NCI-H226 (cell line): Measurements from ENCODE around the gene LOXL1.
"Not testable (repeated sequence)": the region's sequence is repeated elsewhere in the genome, so short reads cannot be mapped to it uniquely, and the experiment has no call there.

ENCODE experiments used
- DNase-seq: peaks from one replicate; pipeline ENCODE4 v3.0.0-alpha.2; 2015

The LOXL1 gene

DNA sequence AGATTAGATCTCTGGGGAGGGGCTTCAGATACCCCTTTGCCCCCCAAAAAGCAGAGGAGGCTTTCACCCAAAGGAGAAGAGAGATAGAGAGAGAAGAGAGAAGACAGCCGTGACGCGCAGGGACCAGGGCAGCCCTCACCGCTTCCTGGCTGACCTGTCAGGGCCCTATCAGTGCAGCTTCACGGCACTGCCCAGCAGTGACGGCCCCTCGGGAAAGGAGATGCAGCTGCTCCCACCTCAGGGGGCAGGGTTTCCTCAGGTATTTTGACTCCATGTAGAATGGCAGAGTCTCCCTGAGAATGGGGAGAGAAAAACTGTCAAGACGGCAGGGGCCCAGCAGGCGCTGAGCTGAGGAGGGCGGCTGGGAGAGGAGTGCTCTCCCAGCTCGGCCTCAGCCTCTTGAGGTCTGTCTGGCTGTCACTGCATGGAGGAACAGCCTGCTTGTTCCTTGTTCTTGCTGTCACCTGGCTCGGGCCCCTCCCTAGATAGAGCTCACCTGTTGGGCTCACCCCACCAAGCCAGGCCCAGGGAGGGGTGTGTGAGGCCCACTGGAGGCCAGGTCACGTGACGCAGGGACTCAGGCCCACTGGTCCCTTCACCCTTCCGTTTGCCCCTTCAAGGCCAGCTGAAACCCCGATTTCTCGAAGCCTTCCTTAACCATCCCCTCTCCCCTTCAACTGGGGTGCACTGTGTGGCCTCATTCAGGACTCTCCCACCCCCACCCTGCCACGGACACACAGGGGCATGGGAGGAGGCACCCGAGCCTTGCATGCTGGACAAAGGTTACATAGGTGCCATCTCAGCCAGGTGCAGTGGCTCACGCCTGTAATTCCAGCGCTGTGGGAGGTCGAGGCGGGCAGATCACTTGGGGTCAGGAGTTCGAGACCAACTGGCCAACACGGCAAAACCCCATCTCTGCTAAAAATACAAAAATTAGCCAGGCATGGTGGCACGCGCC, 28.2 kb downstream of the LOXL1 start:
- DNase-seq, result no peak

- no peak for DNase-seq
These were observed 29.1 kb downstream of the LOXL1 start for GRCh38 chr15:73955326-73955725.

GRCh38 chr15:73955861-73956742, 29.8 kb downstream of the LOXL1 start:
- no peak for DNase-seq

GRCh38 chr15:73956743-73957135, 30.5 kb downstream of the LOXL1 start:
- peak; percentile 100 for DNase-seq

GRCh38 chr15:73957276-73957675, 31.0 kb downstream of the LOXL1 start:
- peak; percentile 37 for DNase-seq

DNA sequence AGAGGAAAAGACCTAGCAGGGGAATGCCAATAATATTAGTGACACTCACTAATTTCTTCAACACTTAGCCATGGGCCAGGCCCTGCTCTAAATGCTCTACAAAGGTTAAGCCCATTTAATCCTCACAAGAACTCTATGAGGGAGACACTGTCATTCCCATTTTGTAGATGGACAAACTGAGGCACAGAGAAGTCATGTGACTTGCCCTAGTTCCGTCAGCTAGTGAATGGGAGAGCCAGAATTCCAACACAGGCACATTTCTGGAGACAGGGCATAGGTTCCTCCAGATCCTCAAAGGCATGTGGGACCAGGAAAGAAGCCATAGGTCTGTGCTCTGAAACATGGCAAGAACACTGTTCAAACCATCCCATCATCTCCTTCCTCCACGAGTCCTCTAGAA, 31.5 kb downstream of the LOXL1 start:
- DNase-seq, result no peak

DNA sequence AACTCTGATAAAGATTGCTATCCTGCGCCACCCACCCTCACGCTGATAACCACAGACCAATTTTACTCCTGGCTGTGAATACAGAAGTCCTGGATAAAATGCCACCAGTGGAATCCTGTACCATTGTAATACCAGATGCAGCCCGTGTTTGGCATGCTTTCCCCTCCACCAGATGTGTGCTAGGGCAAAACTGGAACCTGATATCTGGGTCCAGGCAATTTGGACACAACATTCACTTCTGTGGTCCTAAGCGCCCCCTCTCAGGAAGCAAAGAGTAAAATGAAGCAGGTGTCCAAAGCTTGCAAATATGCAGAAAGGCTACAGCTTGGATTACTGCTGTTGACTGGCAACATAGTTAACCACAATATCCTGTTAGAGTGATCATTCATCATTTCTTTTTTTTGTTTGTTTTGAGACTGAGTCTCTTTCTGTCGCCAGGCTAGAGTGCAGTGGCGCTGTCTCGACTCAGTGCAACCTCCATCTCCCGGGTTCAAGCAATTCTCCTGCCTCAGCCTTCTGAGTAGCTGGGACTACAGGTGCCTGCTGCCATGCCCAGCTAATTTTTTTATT, 32.8 kb downstream of the LOXL1 start:
- peak; percentile 57 for DNase-seq

GRCh38 chr15:73959801-73960200, 33.5 kb downstream of the LOXL1 start:
- no peak for DNase-seq

- not testable (repeated sequence) for DNase-seq
These were observed 34.3 kb downstream of the LOXL1 start for GRCh38 chr15:73960472-73961070.

GRCh38 chr15:73962433-73962832, 36.2 kb downstream of the LOXL1 start:
- no peak for DNase-seq

DNA sequence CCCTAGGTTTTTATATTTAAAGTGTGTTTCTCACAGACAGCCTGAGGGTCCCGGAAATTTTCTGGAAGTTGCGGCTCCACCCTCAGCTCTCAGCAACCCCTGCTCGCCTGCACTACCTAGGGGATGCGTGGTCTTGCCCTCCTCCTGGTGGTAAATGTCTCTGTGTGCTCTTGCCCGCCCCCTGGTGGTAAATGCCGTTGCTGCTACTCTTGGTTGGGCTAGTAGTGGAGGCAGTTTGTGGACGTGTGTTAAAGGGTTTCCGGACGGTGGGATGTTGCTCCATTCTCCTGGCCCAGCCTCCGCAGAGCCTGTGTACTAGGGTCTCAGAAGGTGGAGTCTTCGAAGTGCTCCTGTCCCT, 38.5 kb downstream of the LOXL1 start:
- DNase-seq, result peak; percentile 77

DNA sequence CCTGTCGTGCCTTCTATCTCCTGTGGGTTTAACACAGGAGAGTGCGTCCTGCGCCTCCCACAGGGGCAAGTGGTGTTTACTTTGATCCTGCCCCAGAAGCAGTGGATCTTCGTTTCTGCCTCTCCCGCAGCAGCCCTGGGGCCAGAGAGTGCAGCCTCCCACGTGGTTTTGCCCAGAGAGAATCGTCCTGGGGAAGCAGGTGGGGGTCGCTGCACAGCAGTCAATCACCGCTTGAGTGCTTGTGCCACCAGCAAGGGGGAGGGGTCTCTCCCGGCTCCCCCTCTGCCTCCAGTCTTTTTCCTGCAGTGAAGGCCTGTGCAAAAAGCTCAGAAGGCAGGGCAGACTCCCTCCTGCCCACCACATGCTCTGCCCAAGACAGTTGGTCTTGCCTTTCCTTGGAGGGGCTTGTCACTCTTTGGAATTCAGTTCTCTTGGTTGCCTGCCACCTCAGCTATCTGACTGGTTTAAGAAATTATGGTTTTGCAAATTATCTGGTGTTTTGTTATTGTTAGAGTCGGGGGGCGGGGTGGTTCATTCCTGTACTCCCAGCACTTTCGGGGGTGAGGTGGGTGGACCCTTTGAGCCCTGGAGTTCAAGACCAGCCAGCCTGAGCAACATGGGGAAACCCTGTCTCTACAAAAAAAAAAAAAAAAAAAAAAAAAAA, 39.0 kb downstream of the LOXL1 start:
- DNase-seq, result no peak

- no peak for DNase-seq
These were observed 39.5 kb downstream of the LOXL1 start for GRCh38 chr15:73965758-73966113.

DNA sequence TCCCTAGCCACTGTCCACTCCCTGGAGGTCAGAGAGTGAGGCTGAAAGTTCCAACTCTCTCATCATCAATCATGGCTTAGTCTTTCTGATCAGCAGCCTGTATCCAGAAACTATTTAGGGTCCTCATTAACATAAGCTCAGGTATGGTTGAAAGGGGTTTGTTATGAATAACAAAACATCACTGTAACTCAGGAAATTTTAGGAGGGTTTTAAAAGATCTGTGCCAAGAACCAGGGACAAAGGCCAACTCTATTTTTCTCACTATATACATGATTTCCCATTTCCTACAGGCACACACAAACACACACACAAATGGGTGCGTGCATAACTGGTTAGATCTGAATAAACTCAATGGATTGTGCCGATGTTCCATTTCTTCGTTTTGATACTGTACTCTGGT, 42.2 kb downstream of the LOXL1 start:
- DNase-seq, result no peak

DNA sequence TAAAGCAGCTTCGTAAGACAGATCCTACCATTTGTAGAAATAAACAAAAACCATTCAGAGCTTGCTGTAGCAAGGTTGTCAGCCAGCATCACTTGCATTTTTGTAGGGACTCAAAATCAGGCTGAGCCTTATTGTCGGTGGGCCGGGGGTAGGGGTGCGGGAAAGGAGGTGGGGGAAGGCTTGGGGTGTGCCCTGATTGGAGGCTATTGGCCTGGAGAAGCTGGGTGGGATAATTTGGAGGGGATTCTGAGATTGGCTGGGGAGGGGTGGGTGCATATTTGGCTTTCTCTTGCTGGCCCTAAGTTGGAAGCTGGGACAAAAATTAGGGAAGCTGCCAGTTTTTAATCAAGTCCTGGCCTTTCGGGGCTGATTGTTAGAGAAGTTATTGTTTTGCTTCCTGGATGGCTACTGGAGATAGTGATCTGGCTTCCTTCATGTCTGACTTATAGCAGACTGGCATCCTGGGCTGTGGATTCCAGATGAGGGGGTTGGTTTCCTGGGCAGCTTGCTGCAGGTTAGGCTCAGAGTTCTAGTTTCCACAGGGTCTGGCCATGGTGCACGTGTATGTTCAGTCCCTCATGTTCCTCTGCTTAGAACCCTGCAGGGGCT, 43.0 kb downstream of the LOXL1 start:
- no peak for DNase-seq

DNA sequence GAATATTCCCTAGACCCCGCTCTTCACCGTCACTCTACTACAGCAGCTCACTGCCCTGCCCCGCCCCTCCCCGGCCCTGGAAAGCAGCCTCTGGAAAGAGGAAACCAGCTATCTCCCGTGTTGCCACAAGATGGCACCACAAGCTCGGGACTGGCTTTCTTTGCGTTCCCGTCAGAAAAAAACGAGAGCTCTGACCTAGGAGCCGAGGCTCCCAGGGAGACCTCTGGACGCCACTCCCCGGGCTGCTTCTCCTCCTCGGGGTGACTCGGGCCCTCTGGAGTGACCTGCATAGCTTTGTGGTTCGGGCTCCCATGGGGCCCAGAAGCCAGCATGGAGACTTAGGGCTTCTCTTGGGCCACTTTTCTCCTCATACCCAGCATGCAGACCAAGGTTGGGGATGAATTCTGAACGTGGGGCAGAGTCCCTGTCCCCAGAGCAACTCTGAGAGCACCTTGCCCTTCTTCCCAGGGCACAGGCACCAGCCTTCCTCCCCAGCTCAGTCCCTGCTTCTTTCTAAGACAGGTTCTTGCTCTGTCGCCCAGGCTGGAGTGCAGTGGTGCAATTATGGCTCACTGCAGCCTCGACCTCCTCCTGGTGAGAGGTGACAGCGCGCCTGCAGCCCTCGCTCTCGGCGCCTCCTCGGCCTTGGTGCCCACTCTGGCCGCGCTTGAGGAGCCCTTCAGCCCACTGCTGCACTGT, 46.9 kb downstream of the LOXL1 start:
- peak; percentile 66 for DNase-seq

GRCh38 chr15:73973683-73974200, 47.5 kb downstream of the LOXL1 start:
- not testable (repeated sequence) for DNase-seq

- not testable (repeated sequence) for DNase-seq
These were observed 49.3 kb downstream of the LOXL1 start for GRCh38 chr15:73975440-73976125.

DNA sequence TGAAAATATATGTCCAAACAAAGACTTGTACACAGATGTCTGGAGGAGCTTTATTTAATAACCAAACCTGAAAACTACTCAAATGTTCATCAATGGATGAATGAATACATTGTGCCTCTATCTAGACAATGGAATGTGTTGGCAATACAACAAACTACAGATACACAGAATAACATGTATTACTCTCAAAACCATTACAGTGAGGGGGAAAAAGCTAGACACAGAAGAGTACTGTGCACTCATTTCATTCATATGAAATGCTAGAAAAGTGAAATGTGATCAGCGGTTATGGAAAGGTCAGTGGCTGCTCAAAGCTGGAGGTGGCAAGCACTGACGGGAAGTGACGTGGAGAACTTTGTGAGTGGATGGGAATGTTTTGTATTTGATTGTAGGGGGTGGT, 52.6 kb downstream of the LOXL1 start:
- no peak for DNase-seq

DNA sequence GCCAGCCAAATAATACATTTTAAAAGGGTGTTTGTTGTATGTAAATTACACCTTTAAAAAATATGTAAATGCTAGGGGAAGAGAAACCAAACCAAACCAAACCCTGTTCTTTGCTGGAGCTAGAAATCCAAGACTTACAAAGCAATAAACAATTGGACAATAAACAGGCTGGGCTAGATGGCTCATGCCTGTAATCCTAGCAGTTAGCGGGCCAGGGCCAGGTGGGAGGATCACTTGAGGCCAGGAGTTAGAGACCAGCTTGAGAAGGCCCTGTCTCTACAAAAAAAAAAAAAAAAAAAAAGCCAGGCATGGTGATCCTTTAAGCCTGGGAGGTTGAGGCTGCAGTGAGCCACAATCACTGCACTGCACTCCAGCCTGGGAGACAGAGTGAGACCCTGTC, 53.4 kb downstream of the LOXL1 start:
- DNase-seq, result no peak
